H9 (cell line): ENCODE results near the gene CHD6. TPM values are rescaled to one million over a fixed set of nuclear protein-coding genes. Genes with fewer than 3 reads are reported as not detected.

ENCODE experiments used
- DNase-seq: peaks from one replicate; pipeline ENCODE4 v3.0.0-alpha.2; 2017
- H2AFZ ChIP-seq: one replicate; pipeline ENCODE4 v1.6.1; 2013; ENCODE audit warnings: mild to moderate bottlenecking, low read length, control low read depth, moderate library complexity
- H2AK5ac ChIP-seq: 2 replicates; pipeline ENCODE4 v1.6.1; 2013; ENCODE audit warnings: low read length, control low read depth, mixed read lengths; ENCODE audit not compliant: insufficient read length
- H2BK120ac ChIP-seq: one replicate; pipeline ENCODE4 v1.6.1; 2013; ENCODE audit warnings: low read depth, mild to moderate bottlenecking, low read length, control low read depth, inconsistent platforms; ENCODE audit not compliant: poor library complexity, severe bottlenecking
- H2BK12ac ChIP-seq: 2 replicates; pipeline ENCODE4 v1.6.1; 2013; ENCODE audit warnings: low read length, control low read depth, mixed read lengths, low read depth; ENCODE audit not compliant: insufficient read length
- H2BK15ac ChIP-seq: 2 replicates; pipeline ENCODE4 v1.6.1; 2013; ENCODE audit warnings: low read depth, low read length, control low read depth
- H2BK20ac ChIP-seq: one replicate; pipeline ENCODE4 v1.6.1; 2013; ENCODE audit warnings: low read depth, mild to moderate bottlenecking, low read length, control low read depth, inconsistent platforms; ENCODE audit not compliant: poor library complexity, severe bottlenecking
- H2BK5ac ChIP-seq: 2 replicates; pipeline ENCODE4 v1.6.1; 2013; ENCODE audit warnings: low read length, control low read depth, mixed read lengths; ENCODE audit not compliant: insufficient read length
- H3K14ac ChIP-seq: 2 replicates; pipeline ENCODE4 v1.6.1; 2013; ENCODE audit warnings: low read length, control low read depth; ENCODE audit not compliant: insufficient read depth
- H3K18ac ChIP-seq: 2 replicates; pipeline ENCODE4 v1.6.1; 2013; ENCODE audit warnings: low read depth, mild to moderate bottlenecking, mixed read lengths, low read length, control low read depth; ENCODE audit not compliant: insufficient read length
- H3K23ac ChIP-seq: 2 replicates; pipeline ENCODE4 v1.6.1; 2013; ENCODE audit warnings: low read length, control low read depth, mixed read lengths, low read depth; ENCODE audit not compliant: insufficient read length
- H3K23me2 ChIP-seq: 2 replicates; pipeline ENCODE4 v1.6.1; 2013; ENCODE audit warnings: low read depth, mild to moderate bottlenecking, mixed read lengths, low read length, control low read depth; ENCODE audit not compliant: insufficient read length, poor library complexity, severe bottlenecking
- H3K27ac ChIP-seq: 2 replicates; pipeline ENCODE4 v1.5.1; 2013; ENCODE audit warnings: low read length, control low read depth, mixed read lengths, low read depth; ENCODE audit not compliant: insufficient read length
- H3K27me3 ChIP-seq: 2 replicates; pipeline ENCODE4 v1.6.1; 2013; ENCODE audit warnings: low read length, control low read depth, inconsistent platforms; ENCODE audit not compliant: insufficient read depth
- H3K4ac ChIP-seq: 2 replicates; pipeline ENCODE4 v1.6.1; 2013; ENCODE audit warnings: low read depth, mild to moderate bottlenecking, control low read depth, inconsistent platforms, low read length, moderate library complexity
- H3K4me1 ChIP-seq: 2 replicates; pipeline ENCODE4 v1.6.1; 2013; ENCODE audit warnings: low read length, control low read depth, inconsistent platforms; ENCODE audit not compliant: insufficient read depth
- H3K4me2 ChIP-seq: 2 replicates; pipeline ENCODE4 v1.6.1; 2013; ENCODE audit warnings: low read length, control low read depth, mixed read lengths; ENCODE audit not compliant: insufficient read length, insufficient read depth
- H3K56ac ChIP-seq: 2 replicates; pipeline ENCODE4 v1.6.1; 2013; ENCODE audit warnings: low read depth, mild to moderate bottlenecking, mixed read lengths, low read length, control low read depth; ENCODE audit not compliant: insufficient read length
- H3K79me1 ChIP-seq: 2 replicates; pipeline ENCODE4 v1.6.1; 2013; ENCODE audit warnings: low read depth, mild to moderate bottlenecking, moderate library complexity, low read length, control low read depth, inconsistent platforms; ENCODE audit not compliant: insufficient read depth, poor library complexity, severe bottlenecking
- H3K79me2 ChIP-seq: 2 replicates; pipeline ENCODE4 v1.6.1; 2013; ENCODE audit warnings: low read length, control low read depth, inconsistent platforms; ENCODE audit not compliant: insufficient read depth
- H3K9ac ChIP-seq: 2 replicates; pipeline ENCODE4 v1.6.1; 2013; ENCODE audit warnings: low read length, control low read depth, mixed read lengths; ENCODE audit not compliant: insufficient read length; ENCODE audit errors: extremely low read depth
- H3K9me3 ChIP-seq: one replicate; pipeline ENCODE4 v1.6.1; 2013; ENCODE audit warnings: low read depth, low read length, inconsistent platforms; ENCODE audit not compliant: control insufficient read depth
- H3T11ph ChIP-seq: one replicate; pipeline ENCODE4 v1.6.1; 2013; ENCODE audit warnings: mild to moderate bottlenecking, low read length, control low read depth, inconsistent platforms
- H4K20me1 ChIP-seq: one replicate; pipeline ENCODE4 v1.6.1; 2013; ENCODE audit not compliant: control insufficient read depth, insufficient read length, insufficient read depth
- H4K5ac ChIP-seq: 2 replicates; pipeline ENCODE4 v1.6.1; 2013; ENCODE audit warnings: low read depth, mild to moderate bottlenecking, mixed read lengths, low read length, control low read depth; ENCODE audit not compliant: insufficient read length
- H4K8ac ChIP-seq: replicated peaks from 2 replicates; pipeline ENCODE4 v1.6.1; 2013; ENCODE audit warnings: low read length, control low read depth, mixed read lengths, low read depth; ENCODE audit not compliant: insufficient read length
- H4K91ac ChIP-seq: 2 replicates; pipeline ENCODE4 v1.6.1; 2013; ENCODE audit warnings: low read depth, mild to moderate bottlenecking, moderate library complexity, mixed read lengths, low read length, control low read depth; ENCODE audit not compliant: insufficient read length
- H3K27ac Mint-ChIP-seq, 3 experiments: 2 replicates in 2 of 3; 3 replicates in 1 of 3; pipeline ENCODE4 v1.8.0; 2020 to 2021; ENCODE audit warnings: mixed read lengths in 3 of 3, mild to moderate bottlenecking in 1 of 3, moderate library complexity in 1 of 3
- H3K27me3 Mint-ChIP-seq: 2 replicates; pipeline ENCODE4 v1.8.0; 2021; ENCODE audit warnings: low read depth, mild to moderate bottlenecking, moderate library complexity, mixed read lengths
- H3K36me3 Mint-ChIP-seq, 3 experiments: 2 replicates in 2 of 3; 3 replicates in 1 of 3; pipeline ENCODE4 v1.8.0; 2020 to 2021; ENCODE audit warnings: low read depth in 3 of 3, mixed read lengths in 3 of 3; ENCODE audit not compliant: insufficient read depth in 1 of 3
- H3K4me1 Mint-ChIP-seq, 2 experiments: 2 replicates each; pipeline ENCODE4 v1.8.0; 2020; ENCODE audit warnings: mixed read lengths in 2 of 2
- H3K4me3 Mint-ChIP-seq, 2 experiments: 2 replicates in 1 of 2; 3 replicates in 1 of 2; pipeline ENCODE4 v1.8.0; 2020 to 2021; ENCODE audit warnings: mild to moderate bottlenecking in 2 of 2, mixed read lengths in 2 of 2, moderate library complexity in 1 of 2
- H3K9me3 Mint-ChIP-seq, 2 experiments: 2 replicates in 1 of 2; 3 replicates in 1 of 2; pipeline ENCODE4 v1.8.0; 2020; ENCODE audit warnings: mild to moderate bottlenecking in 2 of 2, mixed read lengths in 2 of 2, moderate library complexity in 1 of 2
- WGBS: extraction: QIAGEN DNeasy Blood & Tissue Kit; methylation state at CpG from one replicate; pipeline ENCODE4 v1.1.7; 2013; ENCODE audit warnings: missing lambda C conversion rate, low lambda C conversion rate, mixed read lengths; ENCODE audit not compliant: insufficient read length; ENCODE audit errors: extremely low coverage; 5-methylcytosine and 5-hydroxymethylcytosine counted together
- total RNA-seq: library from RNA; stranded (reverse); gene quantifications from 2 replicates; pipeline ENCODE4 v1.2.1, GENCODE V29; 2021
- TF ChIP-seq, protein P1 (sequence below): fragments of 200-600 bp; sonication (generic); conservative IDR thresholded peaks from 3 replicates; pipeline ENCODE4 v1.8.0; 2021; ENCODE audit warnings: antibody characterized with exemption, mild to moderate bottlenecking

CHD6 gene
- total RNA-seq, 1 experiment from 2014 or later = 51.5 TPM

DNA sequence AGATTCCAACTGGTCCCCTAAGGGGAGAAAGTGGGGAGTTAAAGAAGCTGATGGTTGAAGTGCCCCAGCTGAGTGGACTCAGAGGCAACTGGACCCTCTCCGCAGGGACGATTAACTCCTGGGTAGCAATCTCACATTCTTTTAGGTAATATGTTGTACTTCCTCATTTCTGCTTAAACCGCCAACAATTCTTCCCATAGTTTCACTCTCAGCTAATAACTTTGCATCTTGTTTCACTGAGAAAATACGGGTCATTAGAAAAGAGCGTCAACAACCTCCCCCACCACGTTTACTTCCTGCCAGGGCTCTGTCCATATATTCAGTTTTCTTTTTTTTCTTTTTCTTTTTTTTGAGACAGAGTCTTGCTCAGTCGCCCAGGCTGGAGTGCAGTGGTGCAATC is 39.5 kb upstream of the CHD6 start:
- Histone ChIP-seq H3K14ac (no peak overlapping the region), H2BK12ac (no peak overlapping the region), H3K4me1 (no peaks in the 10 kb centered on the region), H3K4me2 (no peak overlapping the region), H3K23me2 (no peaks in the 10 kb centered on the region), H2BK5ac (no peak overlapping the region), H3K27me3 (no peaks in the 10 kb centered on the region), H2AFZ (no peak overlapping the region), H4K8ac (no peak overlapping the region), H3K79me2 (no peaks in the 10 kb centered on the region), H2BK15ac (no peak overlapping the region), H2BK20ac (no peak overlapping the region), H2AK5ac (no peak overlapping the region), H3K4ac (no peak overlapping the region), H3T11ph (no peak overlapping the region), H3K79me1 (no peaks in the 10 kb centered on the region), H3K56ac (no peak overlapping the region), H3K23ac (no peak overlapping the region), H3K18ac (no peak overlapping the region), H4K5ac (no peak overlapping the region), H4K91ac (no peak overlapping the region), H4K20me1 (no peaks in the 10 kb centered on the region), H3K27ac (no peak overlapping the region), H3K9me3 (no peaks in the 10 kb centered on the region), H3K9ac (no peak overlapping the region), H2BK120ac (no peak overlapping the region)
- H3K9me3 Mint-ChIP-seq = no peaks in the 10 kb centered on the region
- no peak for DNase-seq
- no peaks in the 10 kb centered on the region for H3K36me3 Mint-ChIP-seq
- H3K4me1 Mint-ChIP-seq = peaks cover 0 to 6% of the 10 kb centered on the region in 2 experiments; a peak in 2 of 4 replicates
- peaks cover 18% of the 10 kb centered on the region for H3K27me3 Mint-ChIP-seq
- TF ChIP-seq, protein P1, sequence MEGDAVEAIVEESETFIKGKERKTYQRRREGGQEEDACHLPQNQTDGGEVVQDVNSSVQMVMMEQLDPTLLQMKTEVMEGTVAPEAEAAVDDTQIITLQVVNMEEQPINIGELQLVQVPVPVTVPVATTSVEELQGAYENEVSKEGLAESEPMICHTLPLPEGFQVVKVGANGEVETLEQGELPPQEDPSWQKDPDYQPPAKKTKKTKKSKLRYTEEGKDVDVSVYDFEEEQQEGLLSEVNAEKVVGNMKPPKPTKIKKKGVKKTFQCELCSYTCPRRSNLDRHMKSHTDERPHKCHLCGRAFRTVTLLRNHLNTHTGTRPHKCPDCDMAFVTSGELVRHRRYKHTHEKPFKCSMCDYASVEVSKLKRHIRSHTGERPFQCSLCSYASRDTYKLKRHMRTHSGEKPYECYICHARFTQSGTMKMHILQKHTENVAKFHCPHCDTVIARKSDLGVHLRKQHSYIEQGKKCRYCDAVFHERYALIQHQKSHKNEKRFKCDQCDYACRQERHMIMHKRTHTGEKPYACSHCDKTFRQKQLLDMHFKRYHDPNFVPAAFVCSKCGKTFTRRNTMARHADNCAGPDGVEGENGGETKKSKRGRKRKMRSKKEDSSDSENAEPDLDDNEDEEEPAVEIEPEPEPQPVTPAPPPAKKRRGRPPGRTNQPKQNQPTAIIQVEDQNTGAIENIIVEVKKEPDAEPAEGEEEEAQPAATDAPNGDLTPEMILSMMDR = no peak
- H3K4me3 Mint-ChIP-seq = no peak overlapping the region
- WGBS = no CpG with 5 or more reads among the region's 7 CpGs
- no peak overlapping the region for H3K27ac Mint-ChIP-seq
